ENCODE results near the gene EHD2.

Gene EHD2

GRCh38 chr19:47693903-47694302 is 19.3 kb upstream of the EHD2 start:
- no peak overlapping the region for H3K9ac ChIP-seq (ENCODE audit: low read length)
- TF ChIP-seq EZH2phosphoT487 (IDR thresholded peaks at IDR 0.05; ENCODE audit: low read length) = no peak
- no peak for TF ChIP-seq EZH2 (optimal IDR thresholded peaks at IDR 0.05; ENCODE audit: low read depth, low read length)
- no peak for TF ChIP-seq CTCF (IDR thresholded peaks at IDR 0.05; ENCODE audit: low read length)
- no peaks in the 10 kb centered on the region for H3K79me2 ChIP-seq (ENCODE audit: low read length)
- no peak overlapping the region for H3K4me3 ChIP-seq (ENCODE audit: low read length)
- H3F3A ChIP-seq (ENCODE audit: insufficient read depth, low read length) = no peaks in the 10 kb centered on the region
- no peaks in the 10 kb centered on the region for H3K9me2 ChIP-seq (replicated peaks; ENCODE audit: insufficient read depth, low read length)
- no peaks in the 10 kb centered on the region for H3K27me3 ChIP-seq (replicated peaks; ENCODE audit: insufficient read depth, low read length)
- H3K27ac ChIP-seq (ENCODE audit: low read length) = no peak overlapping the region
- H3K9me3 ChIP-seq (replicated peaks; ENCODE audit: insufficient read depth, low read length) = no peaks in the 10 kb centered on the region
- H3K4me2 ChIP-seq (ENCODE audit: low read depth, low read length) = no peak overlapping the region
- DNase-seq = no peak
- H4K20me1 ChIP-seq (ENCODE audit: insufficient read depth, low read length) = no peaks in the 10 kb centered on the region
- no peaks in the 10 kb centered on the region for H3K36me3 ChIP-seq (replicated peaks; ENCODE audit: insufficient read depth, low read length)
- H3K4me1 ChIP-seq (ENCODE audit: low read length) = no peaks in the 10 kb centered on the region
- no peak overlapping the region for H2AFZ ChIP-seq (ENCODE audit: low read length)

- H3K27ac ChIP-seq (ENCODE audit: low read length) = no peak overlapping the region
- H4K20me1 ChIP-seq (ENCODE audit: insufficient read depth, low read length) = no peaks in the 10 kb centered on the region
- no peak for TF ChIP-seq CTCF (IDR thresholded peaks at IDR 0.05; ENCODE audit: low read length)
- no peak for TF ChIP-seq EZH2phosphoT487 (IDR thresholded peaks at IDR 0.05; ENCODE audit: low read length)
- TF ChIP-seq EZH2 (optimal IDR thresholded peaks at IDR 0.05; ENCODE audit: low read depth, low read length) = no peak
- H3K27me3 ChIP-seq (replicated peaks; ENCODE audit: insufficient read depth, low read length) = no peaks in the 10 kb centered on the region
- H3K36me3 ChIP-seq (replicated peaks; ENCODE audit: insufficient read depth, low read length) = no peaks in the 10 kb centered on the region
- H3K4me2 ChIP-seq (ENCODE audit: low read depth, low read length) = no peak overlapping the region
- no peaks in the 10 kb centered on the region for H3F3A ChIP-seq (ENCODE audit: insufficient read depth, low read length)
- no peaks in the 10 kb centered on the region for H3K9me3 ChIP-seq (replicated peaks; ENCODE audit: insufficient read depth, low read length)
- H2AFZ ChIP-seq (ENCODE audit: low read length) = no peak overlapping the region
- no peaks in the 10 kb centered on the region for H3K9me2 ChIP-seq (replicated peaks; ENCODE audit: insufficient read depth, low read length)
- no peak overlapping the region for H3K9ac ChIP-seq (ENCODE audit: low read length)
- no peak for DNase-seq
- H3K4me3 ChIP-seq (ENCODE audit: low read length) = no peak overlapping the region
- H3K79me2 ChIP-seq (ENCODE audit: low read length) = no peaks in the 10 kb centered on the region
- H3K4me1 ChIP-seq (ENCODE audit: low read length) = no peaks in the 10 kb centered on the region
Observed at GRCh38 chr19:47694466-47695273, 18.6 kb upstream of the EHD2 start.

GRCh38 chr19:47695533-47696262 is 17.5 kb upstream of the EHD2 start:
- no peak overlapping the region for H3K27ac ChIP-seq (ENCODE audit: low read length)
- H4K20me1 ChIP-seq (ENCODE audit: insufficient read depth, low read length) = no peaks in the 10 kb centered on the region
- TF ChIP-seq EZH2 (optimal IDR thresholded peaks at IDR 0.05; ENCODE audit: low read depth, low read length) = no peak
- TF ChIP-seq EZH2phosphoT487 (IDR thresholded peaks at IDR 0.05; ENCODE audit: low read length) = no peak
- no peak for TF ChIP-seq CTCF (IDR thresholded peaks at IDR 0.05; ENCODE audit: low read length)
- no peaks in the 10 kb centered on the region for H3K4me1 ChIP-seq (ENCODE audit: low read length)
- H3K9ac ChIP-seq (ENCODE audit: low read length) = no peak overlapping the region
- no peak overlapping the region for H3K4me3 ChIP-seq (ENCODE audit: low read length)
- H3K79me2 ChIP-seq (ENCODE audit: low read length) = no peaks in the 10 kb centered on the region
- no peak overlapping the region for H3K4me2 ChIP-seq (ENCODE audit: low read depth, low read length)
- no peaks in the 10 kb centered on the region for H3F3A ChIP-seq (ENCODE audit: insufficient read depth, low read length)
- H3K9me2 ChIP-seq (replicated peaks; ENCODE audit: insufficient read depth, low read length) = no peaks in the 10 kb centered on the region
- H3K9me3 ChIP-seq (replicated peaks; ENCODE audit: insufficient read depth, low read length) = no peaks in the 10 kb centered on the region
- DNase-seq = no peak
- no peak overlapping the region for H2AFZ ChIP-seq (ENCODE audit: low read length)
- no peaks in the 10 kb centered on the region for H3K27me3 ChIP-seq (replicated peaks; ENCODE audit: insufficient read depth, low read length)
- H3K36me3 ChIP-seq (replicated peaks; ENCODE audit: insufficient read depth, low read length) = no peaks in the 10 kb centered on the region

Data from MM.1S (cell line).